DOHH2 (cell line): ENCODE measurements around the gene SCGB1C1.

Experiments used
- H3F3A ChIP-seq: fragments of 200-600 bp; sonication (generic), shearing (Covaris generic); 2 replicates; pipeline ENCODE4 v1.6.0; 2016; ENCODE audit warnings: antibody characterized with exemption, mild to moderate bottlenecking; ENCODE audit not compliant: control insufficient read depth, insufficient read depth
- H3K27ac ChIP-seq: fragments of 200-600 bp; sonication (generic); 2 replicates; pipeline ENCODE4 v1.5.1; 2014; ENCODE audit warnings: low read depth, mild to moderate bottlenecking, low read length, moderate library complexity
- H3K27me3 ChIP-seq: fragments of 200-600 bp; sonication (generic); 2 replicates; pipeline ENCODE4 v1.6.1; 2014; ENCODE audit warnings: mild to moderate bottlenecking, low read length, mixed read lengths; ENCODE audit not compliant: control insufficient read depth
- H3K36me3 ChIP-seq: fragments of 200-600 bp; sonication (generic); 2 replicates; pipeline ENCODE4 v1.6.1; 2014; ENCODE audit warnings: mild to moderate bottlenecking, low read length, moderate library complexity, mixed read lengths; ENCODE audit not compliant: control insufficient read depth
- H3K4me1 ChIP-seq: fragments of 200-600 bp; sonication (generic); 2 replicates; pipeline ENCODE4 v1.6.1; 2014; ENCODE audit warnings: mild to moderate bottlenecking, low read length, mixed read lengths; ENCODE audit not compliant: control insufficient read depth
- H3K4me2 ChIP-seq: fragments of 200-600 bp; sonication (generic); 2 replicates; pipeline ENCODE4 v1.6.0; 2014; ENCODE audit warnings: mild to moderate bottlenecking, low read length, moderate library complexity
- H3K4me3 ChIP-seq: fragments of 200-600 bp; sonication (generic); 2 replicates; pipeline ENCODE4 v1.5.1; 2014; ENCODE audit warnings: mild to moderate bottlenecking, low read length, mixed read lengths
- H3K79me2 ChIP-seq: fragments of 200-600 bp; sonication (generic); 2 replicates; pipeline ENCODE4 v1.6.1; 2014; ENCODE audit warnings: mild to moderate bottlenecking, low read length, mixed read lengths; ENCODE audit not compliant: control insufficient read depth
- H3K9me2 ChIP-seq: fragments of 200-600 bp; sonication (generic); replicated peaks from 2 replicates; pipeline ENCODE4 v1.6.1; 2014; ENCODE audit warnings: mild to moderate bottlenecking, low read length, mixed read lengths; ENCODE audit not compliant: control insufficient read depth
- H3K9me3 ChIP-seq: fragments of 200-600 bp; sonication (generic); 2 replicates; pipeline ENCODE4 v1.6.1; 2014; ENCODE audit warnings: antibody characterized with exemption, low read length, mixed read lengths; ENCODE audit not compliant: control insufficient read depth, insufficient read depth
- H4K20me1 ChIP-seq: fragments of 200-600 bp; sonication (generic); 2 replicates; pipeline ENCODE4 v1.6.0; 2014; ENCODE audit warnings: low read depth, mild to moderate bottlenecking, antibody characterized with exemption, low read length, moderate library complexity; ENCODE audit not compliant: control insufficient read depth, insufficient read depth
- CTCF ChIP-seq: fragments of 200-600 bp; sonication (generic); IDR thresholded peaks from one replicate; pipeline ENCODE4 v1.5.1; 2014; ENCODE audit warnings: antibody characterized with exemption, mild to moderate bottlenecking, low read depth, low read length; ENCODE audit not compliant: poor library complexity, severe bottlenecking
- EZH2phosphoT487 ChIP-seq: fragments of 200-600 bp; sonication (generic); IDR thresholded peaks from 2 replicates; pipeline ENCODE4 v1.6.1; 2017; ENCODE audit warnings: borderline replicate concordance, mild to moderate bottlenecking, antibody characterized with exemption, low read length, moderate library complexity, mixed read lengths

Gene SCGB1C1

GRCh38 chr11:202490-202889 is 9.6 kb downstream of the SCGB1C1 start:
- Histone ChIP-seq H3K36me3 (peaks cover 38% of the 10 kb centered on the region), H3K9me2 (no peaks in the 10 kb centered on the region), H3K27me3 (no peaks in the 10 kb centered on the region), H3K4me2 (no peak overlapping the region), H3K9me3 (no peaks in the 10 kb centered on the region), H3K27ac (no peak overlapping the region), H3K79me2 (peaks cover 29% of the 10 kb centered on the region), H3F3A (no peaks in the 10 kb centered on the region; the same call in 1 of the 2 replicates), H3K4me1 (peaks cover 12% of the 10 kb centered on the region), H4K20me1 (peaks cover 9% of the 10 kb centered on the region; the same call in 1 of the 2 replicates), H3K4me3 (no peak overlapping the region)
- no peak for TF ChIP-seq EZH2phosphoT487
- no peak for TF ChIP-seq CTCF

- H3K27ac ChIP-seq, result no peak overlapping the region
- TF ChIP-seq EZH2phosphoT487, result no peak
- TF ChIP-seq CTCF, result no peak
- H3K9me3 ChIP-seq, result no peaks in the 10 kb centered on the region
- no peak overlapping the region for H3K4me2 ChIP-seq
- H3K4me3 ChIP-seq, result no peak overlapping the region
- peaks cover 12% of the 10 kb centered on the region for H3K4me1 ChIP-seq
- peaks cover 33% of the 10 kb centered on the region for H3K79me2 ChIP-seq
- H4K20me1 ChIP-seq, result peaks cover 9% of the 10 kb centered on the region; the same call in 1 of the 2 replicates
- H3K36me3 ChIP-seq, result peaks cover 45% of the 10 kb centered on the region
- H3K27me3 ChIP-seq, result no peaks in the 10 kb centered on the region
- H3F3A ChIP-seq, result peaks cover 7% of the 10 kb centered on the region
- no peaks in the 10 kb centered on the region for H3K9me2 ChIP-seq
These were observed 10.4 kb downstream of the SCGB1C1 start for GRCh38 chr11:203056-203944.

- Histone ChIP-seq H4K20me1 (peaks cover 9% of the 10 kb centered on the region; the same call in 1 of the 2 replicates), H3K27ac (no peak overlapping the region), H3K4me1 (peaks cover 12% of the 10 kb centered on the region), H3K79me2 (peaks cover 40% of the 10 kb centered on the region), H3K9me3 (no peaks in the 10 kb centered on the region), H3K9me2 (no peaks in the 10 kb centered on the region), H3K36me3 (peaks cover 49% of the 10 kb centered on the region), H3K27me3 (no peaks in the 10 kb centered on the region), H3K4me3 (no peak overlapping the region), H3F3A (peaks cover 8% of the 10 kb centered on the region), H3K4me2 (no peak overlapping the region)
- TF ChIP-seq EZH2phosphoT487 (no peak), CTCF (no peak)
These were observed 11.2 kb downstream of the SCGB1C1 start for GRCh38 chr11:203945-204586.
